Camera-type eye (tissue), 1 donor: Measurements from ENCODE around the gene MRPL27. TPM values are rescaled to one million over a fixed set of nuclear protein-coding genes. Genes with fewer than 3 reads are reported as not detected.

Experiments
- total RNA-seq: library from RNA; depleted of rRNA; stranded (reverse); fragments of >200 nt; gene quantifications from one replicate; pipeline ENCODE4 v1.2.3, GENCODE V29; 2014

MRPL27 gene
- total RNA-seq: 39.5 TPM

DNA sequence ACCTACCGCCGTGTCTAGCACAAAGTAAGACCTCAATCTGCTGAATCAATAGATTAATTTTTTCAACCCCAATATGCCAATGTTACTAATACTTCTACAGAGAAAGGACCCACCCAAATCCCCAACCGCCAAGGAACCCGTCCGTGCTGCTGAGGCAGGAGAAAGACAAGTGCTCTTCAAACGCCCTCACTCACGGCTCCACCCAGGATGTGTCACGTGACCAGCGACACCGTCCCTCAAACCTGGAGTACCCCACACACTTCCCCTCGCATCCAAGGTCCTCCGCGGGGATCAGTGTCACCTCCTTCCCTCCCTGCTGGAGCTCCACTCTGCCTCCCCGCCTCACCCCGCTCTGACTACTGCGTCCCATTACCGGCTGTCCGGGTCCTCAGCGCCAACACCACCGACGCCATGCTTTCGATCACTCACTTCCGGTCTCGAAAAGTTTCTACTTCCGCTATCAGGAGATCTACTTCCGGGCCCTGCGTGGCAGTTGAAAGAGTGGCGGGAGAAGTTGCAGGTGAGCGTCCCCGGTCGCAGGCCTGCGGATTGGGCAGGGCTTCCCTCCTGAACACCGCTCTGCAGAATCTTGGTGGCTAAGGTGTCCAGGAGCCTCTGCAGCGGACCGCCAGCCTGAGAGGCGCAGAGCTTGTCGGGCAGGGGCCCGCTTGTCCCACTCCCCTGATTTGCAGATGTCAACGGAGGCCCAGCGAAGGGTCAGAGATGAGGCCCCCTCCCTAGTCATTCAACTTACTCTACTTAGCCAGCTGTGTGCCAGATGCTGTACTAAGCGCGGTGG lies at the start of gene MRPL27, which contains the start of gene EME1:
Gene MRPL27 (minus strand): TSS at position 427 of the 799 bp plus-strand sequence. CDS start 14 bp downstream, at position 413.
Gene EME1 (plus strand): TSS at position 472 of the 799 bp plus-strand sequence. CDS start 1,980 bp downstream, outside the sequence.

DNA sequence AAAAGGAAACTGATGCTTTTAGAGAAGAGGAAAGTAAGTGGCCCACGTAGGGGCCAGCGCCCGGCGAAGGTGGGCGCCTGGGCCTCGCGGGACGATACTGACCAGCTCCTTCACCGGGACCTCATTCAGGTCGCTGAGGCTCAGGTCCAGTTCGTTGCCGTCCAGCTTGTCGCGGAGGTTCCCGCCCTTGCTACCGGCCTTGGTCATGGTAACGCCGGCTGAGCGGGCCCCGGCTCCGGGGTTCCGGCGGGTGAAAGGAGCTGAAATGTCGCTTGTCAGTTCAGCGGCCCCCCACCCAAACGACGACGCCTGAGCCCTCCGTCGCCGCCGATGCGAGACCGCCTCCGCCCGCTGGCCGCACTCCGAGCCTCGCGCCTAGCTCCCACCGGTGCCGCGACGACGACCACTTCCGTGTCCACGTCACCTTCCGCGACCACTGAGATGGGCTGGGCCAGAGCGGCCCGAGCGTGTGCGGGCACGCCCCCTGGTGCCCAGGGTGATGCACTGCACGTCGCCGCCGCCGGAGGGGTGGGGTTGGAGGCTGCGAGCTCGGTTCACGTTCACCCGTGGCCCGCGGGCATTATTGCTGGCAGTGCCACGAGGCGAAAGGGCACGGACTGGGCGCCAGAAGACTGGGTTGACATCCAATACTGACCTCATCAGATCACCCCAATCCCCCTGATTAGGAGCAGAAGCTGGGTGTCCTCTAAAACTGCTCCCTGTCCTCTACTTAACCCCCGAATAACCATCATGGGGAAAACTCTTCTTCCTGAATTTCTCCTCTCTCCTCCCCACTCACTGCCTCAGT lies 24.3 kb upstream of the MRPL27 start, which contains the start of gene LRRC59:
Gene LRRC59 (minus strand): TSS at position 413 of the 808 bp plus-strand sequence. CDS start 206 bp downstream, at position 207.

DNA sequence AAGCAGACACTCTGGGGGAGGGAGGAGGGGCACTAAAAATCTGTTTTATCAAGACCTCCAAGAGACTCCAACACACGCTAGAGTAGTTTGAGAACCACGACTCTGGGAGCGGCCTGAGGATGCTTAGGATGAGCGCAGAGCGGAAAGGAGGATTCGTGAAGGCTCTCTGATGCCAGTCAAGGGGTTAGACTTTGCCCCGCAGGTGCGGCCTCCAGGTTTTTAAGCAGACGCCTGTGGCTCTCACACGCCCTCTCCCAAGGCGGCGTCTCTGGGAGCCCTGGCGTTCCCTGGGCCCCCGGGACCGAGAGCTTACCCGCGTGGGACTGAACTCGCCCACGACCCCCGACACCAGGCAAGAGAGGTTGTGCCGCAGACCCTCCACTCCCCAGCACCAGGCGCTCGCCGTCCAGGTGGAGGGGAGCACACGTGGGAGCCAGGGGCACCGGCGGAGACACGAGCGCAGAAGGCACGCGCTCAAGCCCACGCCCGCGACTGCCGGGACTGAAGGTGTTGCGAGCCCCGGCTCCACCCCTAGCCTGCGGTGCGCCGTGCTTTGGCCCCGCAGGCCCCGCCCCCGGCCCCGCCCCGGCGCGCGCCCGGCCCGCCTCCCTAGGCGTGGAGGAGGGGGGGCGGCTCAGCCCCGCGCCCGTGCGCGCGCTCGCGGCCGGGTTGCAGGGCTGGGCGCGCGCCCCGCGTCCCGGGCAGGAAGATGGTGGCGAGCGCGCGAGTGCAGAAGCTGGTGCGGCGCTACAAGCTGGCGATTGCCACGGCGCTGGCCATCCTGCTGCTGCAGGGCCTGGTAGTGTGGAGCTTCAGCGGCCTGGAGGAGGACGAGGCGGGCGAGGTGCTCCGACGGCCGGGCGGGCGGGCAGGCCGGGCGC lies 27.3 kb downstream of the MRPL27 start, which contains the start of gene XYLT2:
Gene XYLT2 (plus strand): TSS at position 695 of the 881 bp plus-strand sequence. CDS start 15 bp downstream, at position 710.

Other genes starting within 250 kb of the MRPL27 start
- gene SAMD14, start 243.0 kb downstream of the MRPL27 start, total RNA-seq: 14.2 TPM
- gene PPP1R9B, start 222.5 kb downstream of the MRPL27 start, total RNA-seq: 36.4 TPM
- gene SGCA, start 207.2 kb downstream of the MRPL27 start, total RNA-seq: 13.5 TPM
- gene COL1A1, start 171.6 kb downstream of the MRPL27 start, total RNA-seq: 7,902 TPM
- 0.16 TPM for gene TMEM92, start 98.7 kb downstream of the MRPL27 start, total RNA-seq
- gene XYLT2, start 27.1 kb downstream of the MRPL27 start, total RNA-seq: 24.4 TPM
- gene EME1, start within 50 bp of the MRPL27 start, total RNA-seq: 4.3 TPM
- gene LRRC59, start 24.3 kb upstream of the MRPL27 start, total RNA-seq: 45.7 TPM
- 14.0 TPM for gene ACSF2, start 53.0 kb upstream of the MRPL27 start, total RNA-seq
- 1.4 TPM for gene CHAD, start 95.7 kb upstream of the MRPL27 start, total RNA-seq
- 30.0 TPM for gene RSAD1, start 105.7 kb upstream of the MRPL27 start, total RNA-seq
- gene MYCBPAP, start 135.3 kb upstream of the MRPL27 start, total RNA-seq: 0.88 TPM
- 0.82 TPM for gene EPN3, start 159.6 kb upstream of the MRPL27 start, total RNA-seq
- 41.8 TPM for gene SPATA20, start 174.0 kb upstream of the MRPL27 start, total RNA-seq
- 23.5 TPM for gene CACNA1G, start 187.5 kb upstream of the MRPL27 start, total RNA-seq